Measurements from ENCODE around the gene PROCA1.

DNA sequence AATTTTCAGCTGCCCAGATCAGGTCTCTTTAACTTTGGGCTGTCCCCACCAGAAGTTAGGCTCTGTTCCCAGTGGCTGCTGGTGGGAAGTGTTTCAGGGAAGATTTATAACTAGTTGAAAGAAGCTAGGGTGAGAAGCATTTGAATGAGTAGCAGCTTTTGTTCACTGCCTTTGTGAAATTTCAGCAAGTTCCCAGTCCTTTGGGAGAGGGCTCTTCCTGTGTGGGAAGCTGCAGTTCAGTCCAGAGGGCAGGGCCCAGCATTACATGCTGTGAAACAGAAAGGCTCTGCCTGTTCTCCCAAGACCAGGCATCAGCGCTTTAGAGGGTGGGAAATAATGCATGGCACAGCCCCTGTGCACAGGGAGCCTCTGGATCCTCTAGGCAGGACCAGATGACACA, 17.8 kb downstream of the PROCA1 start:
- no peak for TF ChIP-seq EZH2 (IDR thresholded peaks at IDR 0.05; ENCODE audit: borderline replicate concordance)
- TF ChIP-seq, protein P1, sequence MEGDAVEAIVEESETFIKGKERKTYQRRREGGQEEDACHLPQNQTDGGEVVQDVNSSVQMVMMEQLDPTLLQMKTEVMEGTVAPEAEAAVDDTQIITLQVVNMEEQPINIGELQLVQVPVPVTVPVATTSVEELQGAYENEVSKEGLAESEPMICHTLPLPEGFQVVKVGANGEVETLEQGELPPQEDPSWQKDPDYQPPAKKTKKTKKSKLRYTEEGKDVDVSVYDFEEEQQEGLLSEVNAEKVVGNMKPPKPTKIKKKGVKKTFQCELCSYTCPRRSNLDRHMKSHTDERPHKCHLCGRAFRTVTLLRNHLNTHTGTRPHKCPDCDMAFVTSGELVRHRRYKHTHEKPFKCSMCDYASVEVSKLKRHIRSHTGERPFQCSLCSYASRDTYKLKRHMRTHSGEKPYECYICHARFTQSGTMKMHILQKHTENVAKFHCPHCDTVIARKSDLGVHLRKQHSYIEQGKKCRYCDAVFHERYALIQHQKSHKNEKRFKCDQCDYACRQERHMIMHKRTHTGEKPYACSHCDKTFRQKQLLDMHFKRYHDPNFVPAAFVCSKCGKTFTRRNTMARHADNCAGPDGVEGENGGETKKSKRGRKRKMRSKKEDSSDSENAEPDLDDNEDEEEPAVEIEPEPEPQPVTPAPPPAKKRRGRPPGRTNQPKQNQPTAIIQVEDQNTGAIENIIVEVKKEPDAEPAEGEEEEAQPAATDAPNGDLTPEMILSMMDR (IDR thresholded peaks at IDR 0.05; ENCODE audit: poor library complexity), result no peak

Measured in hepatocyte (in vitro differentiated cells).